IMR-90 (cell line): ENCODE measurements around the gene KCMF1. TPM values are rescaled to one million over a fixed set of nuclear protein-coding genes. Genes with fewer than 3 reads are reported as not detected.

ENCODE experiments used
- ATAC-seq: fragments of 200-7000 bp; cut with Tn5 transposase; 2 replicates; pipeline ENCODE4 v1.9.1; 2020; ENCODE audit warnings: low read depth, mild to moderate bottlenecking, moderate library complexity
- BruUV-seq: library from RNA; stranded (reverse); fragments of 400-500 nt; replicated peaks from 2 replicates; lab custom pipeline; 2021; lab: Mats Ljungman, UMichigan
- CTCF ChIA-PET: fragments of 300-600 bp; formaldehyde crosslinking; extraction: SDS; loops from one replicate; lab custom pipeline; 2021; ENCODE audit warnings: antibody characterized with exemption; lab: Yijun Ruan, JAX
- POLR2A ChIA-PET: fragments of 300-600 bp; sonication (Branson Sonifier 250); formaldehyde crosslinking; loops from one replicate; lab custom pipeline; 2022; ENCODE audit warnings: antibody characterized with exemption; ENCODE audit not compliant: unreplicated experiment; lab: Charles Lee
- DNase-seq: peaks from one replicate; pipeline ENCODE4 v3.0.0; 2013
- H2AFZ ChIP-seq: replicated peaks from 2 replicates; pipeline ENCODE3; 2013; ENCODE audit warnings: low read length, mild to moderate bottlenecking; ENCODE audit not compliant: poor library complexity
- H2AK5ac ChIP-seq: 2 replicates; pipeline ENCODE4 v1.6.1; 2013; ENCODE audit warnings: low read depth, low read length, inconsistent platforms
- H2AK9ac ChIP-seq: replicated peaks from 2 replicates; pipeline ENCODE3; 2013; ENCODE audit warnings: mild to moderate bottlenecking, low read depth, low read length, moderate library complexity; ENCODE audit not compliant: poor library complexity
- H2BK120ac ChIP-seq: 2 replicates; pipeline ENCODE4 v1.6.1; 2013; ENCODE audit warnings: low read depth, low read length, inconsistent platforms
- H2BK15ac ChIP-seq: 3 replicates; pipeline ENCODE4 v1.6.1; 2013; ENCODE audit warnings: low read depth, low read length, inconsistent platforms
- H2BK20ac ChIP-seq: 2 replicates; pipeline ENCODE4 v1.6.1; 2013; ENCODE audit warnings: low read depth, mild to moderate bottlenecking, inconsistent platforms, low read length, moderate library complexity
- H2BK5ac ChIP-seq: 2 replicates; pipeline ENCODE4 v1.6.1; 2013; ENCODE audit warnings: mild to moderate bottlenecking, low read depth, low read length, inconsistent platforms; ENCODE audit not compliant: poor library complexity, severe bottlenecking
- H3K14ac ChIP-seq: replicated peaks from 2 replicates; pipeline ENCODE4 v1.6.1; 2013; ENCODE audit warnings: low read depth, low read length, inconsistent platforms
- H3K18ac ChIP-seq: 2 replicates; pipeline ENCODE4 v1.6.1; 2013; ENCODE audit warnings: low read depth, low read length, control low read depth
- H3K23ac ChIP-seq: 2 replicates; pipeline ENCODE4 v1.6.1; 2013; ENCODE audit warnings: low read depth, low read length, inconsistent platforms
- H3K27ac ChIP-seq: 2 replicates; pipeline ENCODE4 v1.5.1; 2013; ENCODE audit warnings: mild to moderate bottlenecking, control low read depth, low read length; ENCODE audit not compliant: insufficient read depth
- H3K27me3 ChIP-seq: 2 replicates; pipeline ENCODE4 v1.6.1; 2013; ENCODE audit warnings: low read length; ENCODE audit not compliant: control insufficient read depth, insufficient read depth
- H3K36me3 ChIP-seq: 2 replicates; pipeline ENCODE4 v1.6.1; 2013; ENCODE audit warnings: low read length, mixed read lengths; ENCODE audit not compliant: control insufficient read depth, insufficient read depth
- H3K4ac ChIP-seq: 2 replicates; pipeline ENCODE4 v1.6.1; 2013; ENCODE audit warnings: low read depth, low read length, inconsistent platforms
- H3K4me1 ChIP-seq: 2 replicates; pipeline ENCODE4 v1.6.1; 2013; ENCODE audit warnings: low read length, mixed read lengths; ENCODE audit not compliant: control insufficient read depth, insufficient read depth
- H3K4me2 ChIP-seq: 2 replicates; pipeline ENCODE4 v1.6.1; 2013; ENCODE audit warnings: low read depth, mild to moderate bottlenecking, control low read depth, low read length, moderate library complexity
- H3K4me3 ChIP-seq: 2 replicates; pipeline ENCODE4 v1.5.1; 2013; ENCODE audit warnings: low read depth, mild to moderate bottlenecking, control low read depth, low read length, moderate library complexity; ENCODE audit not compliant: insufficient read depth
- H3K56ac ChIP-seq: 2 replicates; pipeline ENCODE4 v1.6.1; 2013; ENCODE audit warnings: low read length, inconsistent platforms; ENCODE audit not compliant: insufficient read depth; ENCODE audit errors: extremely low read depth
- H3K79me1 ChIP-seq, 2 experiments: 2 replicates each; pipeline ENCODE4 v1.6.1; 2013; ENCODE audit warnings: low read length in 2 of 2, inconsistent platforms in 1 of 2, low read depth in 1 of 2
- H3K9ac ChIP-seq: 2 replicates; pipeline ENCODE4 v1.6.1; 2013; ENCODE audit warnings: low read depth, low read length, control low read depth
- H3K9me1 ChIP-seq: 2 replicates; pipeline ENCODE4 v1.6.1; 2013; ENCODE audit warnings: low read length, inconsistent platforms; ENCODE audit not compliant: insufficient read depth
- H3K9me3 ChIP-seq: 2 replicates; pipeline ENCODE4 v1.6.1; 2013; ENCODE audit warnings: low read length; ENCODE audit not compliant: control insufficient read depth, insufficient read depth
- H4K20me1 ChIP-seq: 2 replicates; pipeline ENCODE4 v1.6.1; 2013; ENCODE audit warnings: low read length, inconsistent platforms; ENCODE audit not compliant: insufficient read depth
- H4K5ac ChIP-seq: 2 replicates; pipeline ENCODE4 v1.6.1; 2013; ENCODE audit warnings: mild to moderate bottlenecking, low read depth, low read length, control low read depth
- H4K8ac ChIP-seq, 2 experiments: 2 replicates each; pipeline ENCODE4 v1.6.1; 2013; ENCODE audit warnings: low read depth in 2 of 2, low read length in 2 of 2, control low read depth in 1 of 2, inconsistent platforms in 1 of 2
- H4K91ac ChIP-seq: 2 replicates; pipeline ENCODE4 v1.6.1; 2013; ENCODE audit warnings: low read depth, low read length, inconsistent platforms; ENCODE audit not compliant: insufficient read depth
- BHLHE40 ChIP-seq: fragments of 150-350 bp; IDR thresholded peaks from 2 replicates; pipeline ENCODE4 v1.6.1; 2016; ENCODE audit warnings: mild to moderate bottlenecking, low read depth, low read length
- CHD1 ChIP-seq: IDR thresholded peaks from 2 replicates; pipeline ENCODE4 v1.6.1; 2012; ENCODE audit warnings: low read depth, low read length, improper control_type of control experiment
- FOS ChIP-seq: fragments of 150-350 bp; IDR thresholded peaks from 2 replicates; pipeline ENCODE4 v1.6.1; 2016; ENCODE audit warnings: low read depth, low read length
- MAFK ChIP-seq: IDR thresholded peaks from 2 replicates; pipeline ENCODE4 v1.6.1; 2012; ENCODE audit warnings: low read depth, low read length, improper control_type of control experiment
- MAZ ChIP-seq: IDR thresholded peaks from 2 replicates; pipeline ENCODE4 v1.6.1; 2012; ENCODE audit warnings: low read depth, mild to moderate bottlenecking, low read length, improper control_type of control experiment, moderate library complexity, borderline replicate concordance
- MXI1 ChIP-seq: IDR thresholded peaks from 2 replicates; pipeline ENCODE4 v1.6.1; 2012; ENCODE audit warnings: low read depth, mild to moderate bottlenecking, low read length, moderate library complexity, borderline replicate concordance
- NFE2L2 ChIP-seq: fragments of 150-350 bp; IDR thresholded peaks from 2 replicates; pipeline ENCODE4 v1.6.1; 2016; ENCODE audit warnings: low read depth, mild to moderate bottlenecking, low read length
- POLR2A ChIP-seq: IDR thresholded peaks from 2 replicates; pipeline ENCODE4 v1.6.1; 2012; ENCODE audit warnings: mild to moderate bottlenecking, low read depth, low read length
- RFX5 ChIP-seq: IDR thresholded peaks from 2 replicates; pipeline ENCODE4 v1.8.0; 2012; ENCODE audit warnings: low read depth, mild to moderate bottlenecking, low read length, moderate library complexity
- SMC3 ChIP-seq: fragments of 150-350 bp; IDR thresholded peaks from 2 replicates; pipeline ENCODE4 v1.6.1; 2016; ENCODE audit warnings: low read depth, mild to moderate bottlenecking, antibody characterized with exemption, low read length, moderate library complexity
- WGBS, 2 experiments: methylation state at CpG; one replicate each; pipeline versions ENCODE4 v1.1.5 to v1.1.7; 2013; ENCODE audit warnings: missing lambda C conversion rate in 2 of 2; ENCODE audit not compliant: insufficient read length in 1 of 2; ENCODE audit errors: extremely low coverage in 2 of 2; 5-methylcytosine and 5-hydroxymethylcytosine counted together
- dilution Hi-C: fragments of 300-500 bp; cut with HindIII; formaldehyde crosslinking; loops from one replicate; pipeline ENCODE4 v1.14.3; 2018; ENCODE audit warnings: low sequenced_read_pairs; ENCODE audit not compliant: unreplicated experiment
- in situ Hi-C: fragments of 300-500 bp; cut with MboI; formaldehyde crosslinking; loops from 3 replicates; pipeline ENCODE4 v1.14.3; 2019; ENCODE audit warnings: low sequenced_read_pairs, inconsistent platforms, mixed read lengths
- intact Hi-C: fragments of 100-400 bp; cut with micrococcal nuclease; formaldehyde crosslinking; loops from 2 replicates; pipeline ENCODE4 v1.10.0; 2022
- polyA plus RNA-seq, 3 experiments: library from polyadenylated mRNA; depleted of rRNA; stranded (reverse); fragments of >200 nt; gene quantifications; 2 replicates each; pipeline ENCODE4 v1.2.3, GENCODE V29; 2012; ENCODE audit warnings: low replicate concordance in 1 of 3
- total RNA-seq: library from RNA; depleted of rRNA; stranded (reverse); fragments of >200 nt; gene quantifications from 2 replicates; pipeline ENCODE4 v1.2.3, GENCODE V29; 2012
- TF ChIP-seq, protein P1 (sequence below): fragments of 150-350 bp; IDR thresholded peaks from 2 replicates; pipeline ENCODE4 v1.6.1; 2016; ENCODE audit warnings: low read depth, mild to moderate bottlenecking, low read length, moderate library complexity, borderline replicate concordance
- TF ChIP-seq, protein P2 (sequence below): fragments of 150-350 bp; IDR thresholded peaks from 2 replicates; pipeline ENCODE4 v1.6.1; 2017; ENCODE audit warnings: mild to moderate bottlenecking, antibody characterized with exemption, low read length, low read depth

The KCMF1 gene
- total and polyA plus RNA-seq, 2 of the 4 experiments (the other 2 are of a cell fraction), result 49.9 to 108 TPM

DNA sequence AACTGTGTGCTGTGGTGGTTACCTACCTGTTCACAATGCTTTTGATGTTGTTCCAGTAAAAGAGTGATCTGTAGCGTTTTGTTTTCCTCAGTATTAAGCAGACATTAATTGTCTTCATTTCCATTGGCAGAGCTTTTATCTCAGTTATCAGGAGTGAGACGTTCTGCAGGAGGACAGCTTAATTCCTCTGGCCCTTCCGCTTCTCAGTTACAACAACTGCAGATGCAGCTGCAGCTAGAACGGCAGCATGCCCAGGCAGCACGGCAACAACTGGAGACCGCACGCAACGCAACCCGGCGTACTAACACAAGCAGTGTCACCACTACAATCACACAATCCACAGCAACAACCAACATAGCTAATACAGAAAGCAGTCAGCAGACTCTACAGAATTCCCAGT lies 78.3 kb downstream of the KCMF1 start:
- WGBS, 2 experiments, result 64% methylated on average over 2 of the region's 10 CpGs; no CpG with 5 or more reads in 1 of the 2 experiments
- Histone ChIP-seq H3K27ac (no peak overlapping the region), H3K56ac (no peak overlapping the region), H3K9ac (no peak overlapping the region), H3K9me3 (no peaks in the 10 kb centered on the region), H2BK15ac (no peak overlapping the region), H3K4me3 (no peak overlapping the region), H3K36me3 (peaks cover 35% of the 10 kb centered on the region), H3K9me1 (peaks cover 3% of the 10 kb centered on the region), H4K20me1 (no peaks in the 10 kb centered on the region), H3K23ac (no peak overlapping the region), H3K27me3 (no peaks in the 10 kb centered on the region), H2AFZ (no peak overlapping the region), H3K79me1 (peaks cover 38 to 51% of the 10 kb centered on the region in 2 experiments), H2BK5ac (no peak overlapping the region), H3K4ac (no peak overlapping the region), H4K91ac (no peak overlapping the region), H4K5ac (no peak overlapping the region), H2BK20ac (no peak overlapping the region), H3K4me1 (peaks cover 4% of the 10 kb centered on the region), H3K18ac (no peak overlapping the region), H3K14ac (no peak overlapping the region), H4K8ac (no peak overlapping the region), H3K4me2 (no peak overlapping the region), H2AK5ac (no peak overlapping the region), H2AK9ac (no peak overlapping the region), H2BK120ac (no peak overlapping the region)
- TF ChIP-seq, protein P1, sequence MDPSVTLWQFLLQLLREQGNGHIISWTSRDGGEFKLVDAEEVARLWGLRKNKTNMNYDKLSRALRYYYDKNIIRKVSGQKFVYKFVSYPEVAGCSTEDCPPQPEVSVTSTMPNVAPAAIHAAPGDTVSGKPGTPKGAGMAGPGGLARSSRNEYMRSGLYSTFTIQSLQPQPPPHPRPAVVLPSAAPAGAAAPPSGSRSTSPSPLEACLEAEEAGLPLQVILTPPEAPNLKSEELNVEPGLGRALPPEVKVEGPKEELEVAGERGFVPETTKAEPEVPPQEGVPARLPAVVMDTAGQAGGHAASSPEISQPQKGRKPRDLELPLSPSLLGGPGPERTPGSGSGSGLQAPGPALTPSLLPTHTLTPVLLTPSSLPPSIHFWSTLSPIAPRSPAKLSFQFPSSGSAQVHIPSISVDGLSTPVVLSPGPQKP, result no peak
- TF ChIP-seq MAZ (no peak), NFE2L2 (no peak), MXI1 (no peak), RFX5 (no peak), MAFK (no peak), SMC3 (no peak), CHD1 (no peak), POLR2A (no peak), BHLHE40 (no peak), FOS (no peak)
- TF ChIP-seq, protein P2, sequence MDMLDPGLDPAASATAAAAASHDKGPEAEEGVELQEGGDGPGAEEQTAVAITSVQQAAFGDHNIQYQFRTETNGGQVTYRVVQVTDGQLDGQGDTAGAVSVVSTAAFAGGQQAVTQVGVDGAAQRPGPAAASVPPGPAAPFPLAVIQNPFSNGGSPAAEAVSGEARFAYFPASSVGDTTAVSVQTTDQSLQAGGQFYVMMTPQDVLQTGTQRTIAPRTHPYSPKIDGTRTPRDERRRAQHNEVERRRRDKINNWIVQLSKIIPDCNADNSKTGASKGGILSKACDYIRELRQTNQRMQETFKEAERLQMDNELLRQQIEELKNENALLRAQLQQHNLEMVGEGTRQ, result no peak
- in situ Hi-C loops, result no loop called here
- dilution Hi-C loops, result no loop called here
- DNase-seq (no peak), ATAC-seq (no peak)
- no TSS peak for BruUV-seq
- intact Hi-C loops, result no loop called here
- POLR2A ChIA-PET, result no interaction called here
- CTCF ChIA-PET, result no interaction called here
